ENCODE results near the gene GSK3A.

The GSK3A gene

DNA sequence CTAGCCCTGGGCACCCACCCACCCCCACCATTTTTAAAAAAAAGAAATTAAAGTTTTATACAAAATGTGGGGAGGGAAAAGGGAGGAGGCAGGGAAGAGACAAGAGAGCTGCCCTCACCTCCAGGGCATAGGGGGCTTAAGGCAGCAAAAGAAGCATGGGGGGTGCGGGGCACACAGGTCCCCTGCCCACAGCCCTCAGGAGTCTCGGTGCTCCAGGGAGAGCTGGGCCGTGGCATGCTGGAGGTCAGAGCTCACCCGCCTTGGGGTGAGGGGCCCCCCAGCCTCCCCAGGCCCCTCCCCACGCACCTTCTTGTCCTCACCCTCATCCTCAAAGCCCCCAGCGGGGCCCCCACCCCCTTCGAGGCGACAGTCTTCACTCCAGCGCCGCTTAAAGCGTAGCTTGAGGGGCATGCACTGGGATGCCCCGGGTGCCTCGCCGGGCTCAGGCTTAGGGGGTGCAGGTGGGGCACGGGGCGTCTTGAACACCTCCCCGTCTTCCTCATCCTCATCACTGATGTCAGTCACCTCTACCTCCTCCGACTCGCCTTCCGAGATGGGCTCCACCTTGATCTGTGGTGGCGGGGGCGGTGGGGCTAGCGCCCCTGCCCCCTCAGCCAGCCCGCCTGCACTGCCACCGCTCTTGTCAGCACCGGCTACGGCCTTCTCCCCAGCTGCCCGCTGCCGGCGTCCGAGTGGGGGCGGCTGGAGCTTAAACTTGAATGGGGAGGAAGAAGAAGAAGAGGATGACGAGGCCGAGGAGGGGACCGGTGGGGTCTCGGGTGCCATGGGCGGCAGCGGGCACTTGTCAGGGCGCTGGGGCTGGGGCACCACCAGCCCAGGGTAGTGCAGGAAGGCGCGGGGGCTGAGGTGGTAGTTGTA lies 6.1 kb upstream of the GSK3A start:
- DNase-seq: no peak

DNA sequence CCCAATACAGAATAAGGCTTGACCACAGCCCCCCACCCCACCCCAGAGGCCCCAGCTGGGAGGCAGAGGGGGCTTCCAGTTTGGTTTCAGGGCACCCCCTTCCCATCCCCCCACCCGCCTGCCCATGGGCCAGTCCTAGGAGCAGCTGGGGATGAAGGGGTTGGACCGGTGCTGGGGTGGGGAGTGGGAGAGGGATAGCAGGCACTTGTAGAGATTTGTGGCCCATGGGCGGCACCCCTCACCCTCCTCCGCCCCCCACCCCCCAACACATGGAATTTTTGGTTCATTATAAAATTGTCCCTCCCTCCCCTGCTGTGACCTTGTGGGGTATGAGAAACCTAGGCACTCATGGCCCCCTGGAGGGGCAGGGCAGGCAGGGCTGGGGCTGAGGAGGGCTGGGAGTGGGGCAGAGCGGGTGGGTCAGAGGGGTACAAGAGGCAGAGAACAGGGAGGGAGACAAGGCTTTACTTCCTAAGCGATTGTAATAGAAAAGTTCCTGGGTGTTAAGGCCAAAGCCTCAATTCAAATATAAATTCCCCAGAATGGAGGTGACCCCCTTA lies 5.3 kb upstream of the GSK3A start:
- peak; percentile 25 for DNase-seq

DNA sequence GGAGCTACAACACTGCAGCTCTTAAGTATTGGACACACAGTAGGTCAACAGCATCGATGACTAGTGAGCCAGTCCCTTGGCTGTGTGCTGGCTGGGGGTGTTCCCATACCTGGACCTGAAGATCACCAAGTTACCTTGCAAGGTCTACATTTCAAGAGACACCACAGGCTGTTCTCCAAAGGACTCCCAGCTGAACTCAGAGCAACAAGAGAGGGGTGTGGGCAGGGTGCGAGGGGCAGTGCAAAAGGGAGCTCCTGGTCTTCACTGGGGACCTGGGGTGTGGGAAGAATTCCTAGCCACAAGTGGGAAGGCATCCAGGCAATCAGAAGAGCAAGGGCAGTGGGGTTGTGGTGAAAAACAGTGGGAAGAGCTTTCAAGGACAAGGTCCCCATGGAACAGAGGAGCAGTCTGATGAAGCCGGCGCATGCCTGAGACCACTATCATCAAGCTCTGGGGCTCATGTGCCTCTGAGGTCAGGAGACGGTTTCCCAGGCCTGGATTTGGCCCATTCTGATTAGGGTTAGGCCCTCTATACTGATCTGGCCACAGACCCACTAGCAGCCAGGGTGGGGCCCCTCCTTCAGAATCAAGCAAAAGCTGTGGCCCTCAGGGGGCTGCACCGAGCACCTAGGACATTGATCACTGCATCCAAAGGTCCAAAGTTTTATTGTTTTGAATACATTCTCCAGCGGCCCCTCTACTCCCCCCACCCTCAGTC lies 4.7 kb upstream of the GSK3A start:
- DNase-seq: peak; percentile 19

DNA sequence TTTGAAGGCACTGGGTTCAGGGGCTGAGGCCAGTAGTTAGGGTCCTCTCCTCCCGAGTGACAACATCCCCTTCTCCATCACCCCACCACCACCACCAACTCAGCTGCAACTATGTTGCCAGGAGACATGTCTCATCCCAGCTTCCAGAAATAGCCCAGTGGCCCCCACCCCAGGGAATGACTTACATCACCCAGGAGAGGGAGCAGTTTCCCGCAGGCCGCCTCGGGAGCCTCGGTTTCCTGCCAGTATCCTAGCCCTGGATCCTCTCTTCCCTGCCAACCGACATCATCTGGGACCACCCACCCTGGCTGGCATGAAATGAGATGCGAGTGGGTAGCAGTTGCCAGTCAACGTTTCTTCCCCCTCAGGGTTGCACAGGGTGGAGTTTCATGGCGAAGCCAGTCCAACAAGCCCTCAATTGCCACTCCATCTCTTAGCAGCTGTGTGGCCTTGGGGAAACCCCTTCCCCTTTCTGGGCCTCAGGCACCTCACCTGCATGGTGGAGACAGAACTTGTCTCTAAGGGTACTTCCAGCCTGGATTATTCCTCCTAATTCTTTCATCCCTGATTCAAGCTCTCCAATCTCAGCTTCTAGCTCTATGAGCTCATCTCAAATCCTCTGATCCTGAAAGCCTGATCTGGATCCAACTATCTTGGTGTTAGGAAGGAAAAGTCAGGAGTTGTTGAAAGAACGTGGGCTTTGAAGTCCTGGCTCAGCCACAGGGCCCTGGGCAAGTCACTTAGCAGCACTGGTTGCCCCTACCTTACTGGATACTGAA lies 3.9 kb upstream of the GSK3A start:
- peak; percentile 81 for DNase-seq

DNA sequence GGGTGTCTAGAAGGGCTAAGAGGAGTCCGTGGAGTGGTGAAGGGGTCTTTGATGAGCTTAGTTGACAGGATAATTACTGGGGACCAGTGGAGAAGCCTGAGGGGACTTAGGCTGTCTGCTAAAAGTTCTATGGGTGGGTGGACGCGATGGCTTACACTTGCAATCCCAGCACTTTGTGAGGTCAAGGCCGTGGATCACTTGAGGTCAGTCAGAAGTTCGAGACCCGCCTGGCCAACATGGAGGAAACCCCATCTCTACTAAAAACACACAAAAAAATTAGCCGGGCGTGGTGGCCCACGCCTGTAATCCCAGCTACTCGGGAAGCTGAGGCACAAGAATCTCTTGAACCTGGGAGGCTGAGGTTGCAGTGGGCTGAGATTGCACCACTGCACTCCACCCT lies 2.8 kb upstream of the GSK3A start:
- DNase-seq: no peak

DNA sequence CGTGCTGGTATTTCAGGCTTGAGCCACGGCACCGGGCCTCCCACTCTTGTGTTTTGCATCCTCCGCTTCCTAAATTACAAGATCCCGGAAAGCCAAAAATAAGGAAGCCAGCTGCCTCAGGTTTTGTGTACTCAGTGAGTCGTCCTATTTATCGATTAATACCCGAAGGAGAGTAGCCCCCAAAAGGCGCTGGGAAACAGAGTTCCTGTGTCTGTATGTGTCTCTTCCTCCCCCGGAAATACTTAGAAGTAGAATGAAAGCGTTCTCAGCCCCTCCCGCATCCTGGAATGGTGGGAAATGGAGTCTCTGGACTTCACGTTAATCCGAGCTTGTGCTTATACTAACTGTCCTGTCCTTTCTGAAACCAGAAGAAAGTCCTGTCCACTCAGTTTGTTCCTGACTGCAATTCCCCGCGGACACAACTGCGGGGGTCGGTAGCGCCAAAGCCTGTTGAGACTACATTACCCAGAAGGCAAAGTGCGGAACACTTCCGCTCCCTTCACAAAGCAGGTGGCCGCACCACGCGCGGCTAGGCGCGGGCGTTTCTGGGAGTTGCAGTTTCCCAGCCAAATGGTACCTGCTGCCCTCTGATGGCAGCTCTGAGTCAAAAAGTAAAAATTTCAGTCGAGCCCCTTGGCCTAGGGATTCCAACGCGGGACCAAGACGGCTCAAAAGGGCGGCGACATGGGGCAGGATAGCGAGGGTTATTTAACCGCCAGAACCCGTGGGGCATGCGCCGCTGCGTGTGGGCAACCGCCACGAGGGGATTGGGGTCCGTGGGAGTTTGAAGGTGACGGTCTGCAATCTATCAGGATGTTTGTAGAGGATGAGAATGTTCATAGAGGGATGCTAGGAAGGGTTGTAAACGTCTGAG lies 2.2 kb upstream of the GSK3A start:
- DNase-seq: peak; percentile 96

DNA sequence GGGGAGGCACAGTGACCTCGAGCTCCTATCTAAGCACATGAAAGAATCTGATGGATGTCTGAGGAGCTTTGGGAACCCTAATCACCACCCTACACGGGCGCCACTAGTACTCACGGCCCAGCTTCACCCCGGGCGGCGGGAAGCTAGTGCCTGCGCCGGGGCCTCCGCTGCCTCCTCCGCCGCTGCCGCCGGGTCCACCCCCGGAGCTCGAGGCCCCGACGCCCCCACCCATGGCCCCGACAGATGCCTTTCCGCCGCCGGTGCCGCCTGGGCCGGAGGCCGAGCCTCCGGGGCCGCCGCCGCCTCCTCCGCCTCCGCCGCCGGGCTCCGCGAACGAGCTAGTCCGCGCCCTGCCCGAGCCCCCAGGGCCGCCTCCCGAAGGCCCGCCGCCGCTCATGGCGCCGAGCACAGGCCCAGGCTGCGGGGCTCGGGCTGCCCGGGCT lies 312 bp downstream of the GSK3A start:
- DNase-seq: no peak

DNA sequence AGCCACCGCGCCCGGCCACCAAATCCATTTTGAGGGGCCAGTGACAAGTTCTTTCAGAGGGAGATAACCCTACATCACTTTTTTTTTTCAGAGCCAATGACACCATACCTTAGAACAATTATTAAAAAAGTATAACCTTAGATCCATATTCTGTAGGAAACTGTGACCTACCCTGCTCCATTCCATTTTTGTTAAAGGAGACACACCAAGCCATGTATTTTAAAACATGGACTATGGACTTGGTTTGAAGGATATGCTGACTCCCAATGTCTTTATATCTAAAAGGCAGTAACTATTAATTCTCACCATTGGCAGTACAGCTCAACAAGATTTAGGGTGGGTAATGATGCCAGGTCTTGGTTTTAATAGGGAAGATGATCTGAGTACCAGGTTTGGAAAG lies 1.1 kb downstream of the GSK3A start:
- no peak for DNase-seq

DNA sequence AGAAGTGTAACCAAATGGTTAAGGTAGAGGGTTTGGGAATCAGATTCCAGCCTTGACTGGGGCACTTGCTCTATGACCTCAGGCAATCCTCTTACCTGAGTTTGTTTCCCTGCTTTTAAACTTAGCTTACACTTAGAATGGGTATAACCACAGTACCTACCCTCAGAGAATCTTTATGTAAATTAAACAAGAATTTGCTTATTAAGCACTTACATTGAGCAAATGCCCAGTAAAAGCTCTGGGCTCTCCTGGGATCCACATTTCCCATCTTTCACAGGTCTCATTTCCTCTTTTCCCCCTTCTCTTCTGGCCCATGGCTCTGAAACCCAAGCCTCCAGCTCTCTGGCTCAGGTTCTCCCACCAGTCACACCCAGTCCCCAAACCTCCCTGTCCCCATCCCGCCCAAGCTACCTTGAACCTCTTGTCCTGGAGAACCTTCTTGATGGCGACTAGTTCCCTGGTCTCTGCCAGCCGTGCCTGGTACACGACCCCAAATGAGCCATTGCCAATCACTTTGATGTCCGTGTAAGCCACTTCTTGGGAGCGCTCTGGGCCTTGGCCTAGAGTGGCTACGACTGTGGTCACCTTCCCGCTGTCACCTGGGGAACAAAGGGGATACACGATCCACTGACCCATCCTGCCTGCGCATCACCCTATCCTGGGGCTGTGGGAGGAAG lies 2.7 kb downstream of the GSK3A start:
- no peak for DNase-seq

DNA sequence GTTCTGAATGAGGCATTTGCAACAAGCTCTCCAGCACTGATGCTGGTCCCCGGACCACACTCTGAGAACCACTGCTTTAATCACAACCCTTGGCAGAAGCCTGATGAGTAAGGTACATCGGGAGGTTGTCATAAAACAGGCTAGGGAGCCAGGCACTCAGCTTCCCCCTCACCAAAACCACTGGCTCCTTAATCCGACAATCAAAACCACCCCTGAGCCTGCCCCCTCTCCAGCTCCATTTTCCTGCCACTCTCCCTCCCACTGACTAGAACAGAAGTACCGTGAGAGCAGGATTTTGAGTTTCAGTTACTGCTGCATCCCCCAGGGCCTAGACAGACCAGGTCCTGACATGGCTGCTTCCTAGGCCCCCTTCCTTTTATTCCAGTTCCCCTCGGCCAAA lies 7.2 kb downstream of the GSK3A start:
- DNase-seq: no peak

DNA sequence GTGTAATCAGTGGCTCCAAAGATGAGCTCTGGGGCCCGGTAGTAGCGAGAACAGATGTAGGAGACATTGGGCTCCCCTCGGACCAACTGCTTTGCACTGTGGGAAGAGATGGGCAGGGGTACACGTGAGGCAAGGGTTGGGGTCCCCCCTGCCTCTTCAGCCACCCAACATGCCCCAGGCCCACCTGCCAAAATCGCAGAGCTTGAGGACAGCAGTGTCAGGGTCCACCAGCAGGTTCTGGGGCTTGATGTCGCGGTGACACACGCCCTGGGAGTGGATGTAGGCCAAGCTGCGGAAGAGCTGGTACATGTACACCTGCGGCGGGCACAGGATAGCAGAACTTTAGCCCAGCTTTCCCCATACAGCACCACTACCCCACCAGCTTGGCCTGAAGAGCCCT lies 8.0 kb downstream of the GSK3A start:
- no peak for DNase-seq

DNA sequence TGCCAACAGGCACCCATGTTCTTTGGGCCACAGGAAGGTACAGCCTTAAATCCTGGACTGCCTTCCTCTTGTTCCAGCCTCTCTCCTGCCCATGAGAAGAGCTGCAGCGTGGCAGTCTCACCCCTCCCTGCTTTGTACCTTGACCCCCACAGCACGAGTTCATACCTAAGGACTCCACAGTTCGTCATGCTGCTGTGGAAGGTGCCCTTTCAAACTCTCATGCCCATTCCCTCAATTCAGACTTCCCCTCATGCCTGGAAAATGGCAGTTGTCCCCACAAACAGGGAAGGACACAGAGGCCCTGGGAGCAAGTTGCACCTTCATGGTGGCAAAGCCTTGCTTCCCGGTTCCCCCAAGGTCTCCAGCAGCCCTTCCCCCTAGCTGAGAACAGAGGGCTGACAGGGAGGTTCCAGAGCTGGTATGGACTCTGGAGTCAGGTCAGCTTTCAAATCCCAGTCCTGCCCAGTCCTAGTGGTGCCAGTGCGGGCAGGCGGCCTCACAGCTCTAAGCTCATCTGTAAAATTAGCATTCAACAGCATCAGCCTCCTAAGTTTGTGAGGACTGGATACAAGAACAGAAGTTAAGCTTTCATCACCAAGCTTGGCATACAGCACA lies 8.6 kb downstream of the GSK3A start:
- DNase-seq: no peak

DNA sequence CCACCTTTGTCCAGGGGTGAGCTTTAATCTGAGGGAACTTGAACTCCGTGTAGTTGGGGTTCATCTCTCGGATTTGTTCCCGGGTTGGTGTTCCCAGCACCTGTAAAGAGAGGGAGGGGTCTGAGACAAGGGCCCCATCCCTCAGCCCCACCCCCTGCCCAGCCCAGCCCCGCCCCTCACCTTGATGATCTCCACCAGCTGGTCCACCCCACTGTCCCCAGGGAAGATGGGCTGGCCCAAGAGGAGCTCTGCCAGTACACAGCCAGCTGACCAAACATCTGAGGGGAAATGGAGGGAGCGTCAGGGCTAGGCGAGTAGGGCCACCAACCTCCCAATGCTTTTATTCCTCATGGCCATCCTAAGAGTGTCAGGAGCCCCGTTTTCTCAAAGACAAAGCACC lies 9.3 kb downstream of the GSK3A start:
- no peak for DNase-seq

DNA sequence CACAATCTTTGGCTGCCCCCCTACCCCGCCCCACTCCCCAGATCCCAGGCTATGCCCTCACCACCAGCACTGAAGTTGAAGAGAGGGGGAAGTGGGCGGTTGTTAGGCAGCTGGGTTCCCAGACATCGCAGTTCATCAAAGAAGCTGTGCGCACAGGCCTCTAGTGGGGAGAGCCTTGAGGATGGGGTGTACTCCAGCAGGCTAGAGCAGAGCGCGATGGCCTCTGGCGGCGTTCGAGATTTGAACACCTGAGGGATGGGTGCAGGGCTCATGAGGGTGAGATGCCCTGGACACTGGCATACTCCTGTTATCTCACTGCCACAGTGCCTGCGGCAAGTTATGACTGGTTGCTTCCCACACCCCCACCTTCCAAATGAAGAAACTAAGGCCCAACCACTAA lies 10.0 kb downstream of the GSK3A start:
- DNase-seq: no peak

DNA sequence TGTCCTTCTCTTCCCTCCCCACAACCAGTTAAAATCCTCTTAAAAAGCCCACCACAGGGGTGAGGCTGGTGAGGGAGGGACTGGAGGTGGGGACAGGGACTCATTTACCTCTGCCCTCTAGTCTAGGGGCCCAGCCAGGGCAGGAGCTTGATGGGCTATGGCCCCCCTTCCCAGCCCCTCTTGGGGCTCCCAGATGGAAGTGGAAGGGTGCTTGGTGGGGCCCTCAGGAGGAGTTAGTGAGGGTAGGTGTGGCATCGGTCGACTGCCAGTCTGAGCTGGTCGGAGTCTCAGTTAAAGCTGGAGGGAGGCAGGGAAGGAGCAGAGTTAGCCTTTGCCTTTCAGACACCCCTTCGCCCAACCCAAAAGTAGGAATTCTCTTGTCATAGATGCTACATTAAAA lies 11.8 kb downstream of the GSK3A start:
- DNase-seq: no peak

DNA sequence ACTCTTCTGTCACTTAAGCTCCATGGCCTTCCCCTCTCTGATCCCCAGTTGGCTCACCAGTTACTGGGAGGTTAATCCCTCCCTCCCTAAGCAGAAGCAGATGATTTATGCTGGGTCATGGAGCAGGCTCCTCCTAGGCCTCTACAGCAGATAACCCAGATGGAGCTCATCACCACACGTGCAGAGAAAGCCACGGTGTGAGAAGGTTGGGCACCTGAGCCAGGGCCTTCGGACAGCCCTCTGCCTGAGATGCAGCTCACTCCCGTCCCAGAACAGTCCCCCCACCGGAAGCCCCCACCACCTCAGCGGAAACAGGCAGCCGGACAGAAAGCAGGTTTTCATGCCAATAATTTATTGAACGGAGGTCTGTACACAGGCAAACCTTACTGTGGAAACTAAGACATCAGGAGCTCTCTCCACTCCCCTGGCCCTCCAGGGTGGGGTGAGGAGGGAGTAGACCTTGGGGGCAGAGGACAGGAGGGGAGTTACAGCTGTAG lies 12.5 kb downstream of the GSK3A start:
- no peak for DNase-seq

DNA sequence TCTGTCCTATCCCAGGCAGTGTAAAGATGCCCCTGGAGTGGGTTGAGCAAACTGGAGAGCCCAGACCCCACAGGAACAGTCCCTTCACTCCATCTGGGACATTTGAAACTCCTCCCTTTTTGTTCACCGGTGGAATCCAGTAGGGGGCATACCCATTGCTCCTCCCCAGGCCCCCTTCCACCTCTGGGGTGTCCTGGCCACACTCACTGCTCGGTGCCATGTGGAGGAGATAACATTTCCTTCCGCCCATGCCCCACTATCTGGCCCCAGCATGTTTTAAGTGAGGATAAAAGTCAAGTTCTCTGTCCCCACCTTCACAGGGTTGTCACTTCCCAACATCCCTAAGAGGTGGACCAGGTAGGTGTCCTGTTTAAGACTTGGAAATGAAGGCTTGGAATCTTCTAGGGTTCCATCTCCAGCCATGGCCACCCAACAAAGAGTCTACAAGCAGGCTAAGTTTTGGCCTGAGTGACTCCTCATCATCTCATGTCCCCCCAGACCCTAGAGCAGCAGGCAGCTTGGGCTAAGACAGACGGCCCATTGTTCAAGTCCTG lies 13.0 kb downstream of the GSK3A start:
- no peak for DNase-seq

DNA sequence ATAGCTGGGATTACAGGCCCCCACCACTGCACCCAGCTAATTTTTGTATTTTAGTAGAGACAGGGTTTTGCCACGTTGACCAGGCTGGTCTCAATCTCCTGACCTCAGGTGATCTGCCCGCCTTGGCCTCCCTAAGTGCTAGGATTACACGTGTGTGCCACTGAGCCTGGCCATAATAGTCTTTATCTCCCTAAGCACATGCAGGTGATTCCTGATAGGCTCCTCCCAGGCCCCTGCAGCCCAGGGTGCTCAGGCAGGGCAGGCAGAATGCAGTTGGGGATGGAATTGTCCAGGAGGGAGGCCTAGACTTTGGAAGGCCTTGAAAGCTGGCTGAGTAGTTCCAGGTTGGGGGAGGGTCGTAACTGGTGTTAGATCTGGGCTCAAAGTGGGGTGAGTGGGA lies 13.8 kb downstream of the GSK3A start:
- DNase-seq: no peak

DNA sequence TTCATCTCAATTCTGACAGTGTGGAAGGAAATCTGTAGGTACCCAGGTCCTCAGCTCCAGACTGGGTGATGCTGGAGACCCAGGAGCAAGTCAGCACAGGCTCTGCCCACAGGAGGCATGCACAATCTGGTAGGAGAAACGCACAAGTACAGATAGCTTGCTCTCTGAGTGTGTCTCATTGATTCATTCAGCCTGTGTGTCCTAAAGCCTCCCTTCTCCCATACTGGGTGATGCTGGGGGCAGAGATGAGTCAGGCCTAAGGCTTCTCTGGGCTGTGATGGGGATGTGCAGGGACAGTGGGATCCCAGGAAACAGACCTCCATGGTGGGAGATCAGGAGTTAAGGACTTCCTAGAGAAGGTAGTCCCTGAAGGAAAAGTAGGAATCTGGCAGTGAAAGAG lies 15.5 kb downstream of the GSK3A start:
- DNase-seq: no peak

DNA sequence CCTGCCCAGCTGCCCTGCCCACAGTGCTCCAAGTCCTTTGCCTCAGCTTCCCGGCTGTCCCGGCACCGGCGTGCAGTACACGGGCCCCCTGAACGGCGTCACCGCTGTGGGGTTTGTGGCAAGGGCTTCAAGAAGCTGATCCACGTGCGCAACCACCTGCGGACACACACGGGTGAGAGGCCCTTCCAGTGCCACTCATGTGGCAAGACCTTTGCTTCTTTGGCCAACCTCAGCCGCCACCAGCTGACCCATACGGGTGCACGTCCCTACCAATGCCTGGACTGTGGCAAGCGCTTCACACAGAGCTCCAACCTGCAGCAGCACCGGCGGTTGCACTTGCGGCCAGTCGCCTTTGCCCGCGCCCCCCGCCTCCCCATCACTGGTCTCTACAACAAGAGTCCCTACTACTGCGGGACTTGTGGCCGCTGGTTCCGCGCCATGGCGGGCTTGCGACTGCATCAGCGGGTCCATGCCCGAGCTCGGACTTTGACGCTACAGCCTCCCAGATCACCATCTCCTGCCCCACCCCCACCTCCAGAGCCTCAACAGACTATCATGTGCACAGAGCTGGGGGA lies 16.6 kb downstream of the GSK3A start:
- DNase-seq: no peak

All from right hindlimb (tissue), 1 donor.